ENCODE results near the gene SPTB.

Gene SPTB

GRCh38 chr14:64838656-64839055 is 41.1 kb downstream of the SPTB start:
- DNase-seq (ENCODE audit: low spot score in 2 of 2): no peak
- in situ Hi-C loops (cut with MboI; ENCODE audit: low sequenced_read_pairs): no loop called here
- no peaks in the 10 kb centered on the region for H3K9me3 ChIP-seq
- peaks cover 4% of the 10 kb centered on the region for H3K27me3 ChIP-seq (ENCODE audit: low read depth)
- no peaks in the 10 kb centered on the region for H3K36me3 ChIP-seq (replicated peaks)
- no peaks in the 10 kb centered on the region for H3K4me1 ChIP-seq
- H3K4me3 ChIP-seq: no peak overlapping the region

- H3K4me1 ChIP-seq: no peaks in the 10 kb centered on the region
- peaks cover 4% of the 10 kb centered on the region for H3K27me3 ChIP-seq (ENCODE audit: low read depth)
- H3K36me3 ChIP-seq (replicated peaks): no peaks in the 10 kb centered on the region
- in situ Hi-C loops (cut with MboI; ENCODE audit: low sequenced_read_pairs): no loop called here
- no peak for DNase-seq (ENCODE audit: low spot score in 2 of 2)
- H3K9me3 ChIP-seq: no peaks in the 10 kb centered on the region
- no peak overlapping the region for H3K4me3 ChIP-seq
Observed at GRCh38 chr14:64835431-64835830, 44.3 kb downstream of the SPTB start.

GRCh38 chr14:64834965-64835364 is 44.7 kb downstream of the SPTB start:
- DNase-seq (ENCODE audit: low spot score in 2 of 2): no peak
- H3K4me1 ChIP-seq: no peaks in the 10 kb centered on the region
- H3K4me3 ChIP-seq: no peak overlapping the region
- H3K9me3 ChIP-seq: no peaks in the 10 kb centered on the region
- in situ Hi-C loops (cut with MboI; ENCODE audit: low sequenced_read_pairs): no loop called here
- H3K27me3 ChIP-seq (ENCODE audit: low read depth): peaks cover 2% of the 10 kb centered on the region
- H3K36me3 ChIP-seq (replicated peaks): no peaks in the 10 kb centered on the region

GRCh38 chr14:64831419-64831818 is 48.3 kb downstream of the SPTB start:
- no peaks in the 10 kb centered on the region for H3K4me1 ChIP-seq
- no peaks in the 10 kb centered on the region for H3K36me3 ChIP-seq (replicated peaks)
- H3K4me3 ChIP-seq: no peak overlapping the region
- no peak for DNase-seq (ENCODE audit: low spot score in 2 of 2)
- no peaks in the 10 kb centered on the region for H3K27me3 ChIP-seq (ENCODE audit: low read depth)
- H3K9me3 ChIP-seq: no peaks in the 10 kb centered on the region
- in situ Hi-C loops (cut with MboI; ENCODE audit: low sequenced_read_pairs): no loop called here

- Histone ChIP-seq H3K4me1 (no peaks in the 10 kb centered on the region), H3K27me3 (ENCODE audit: low read depth) (no peaks in the 10 kb centered on the region), H3K4me3 (no peak overlapping the region), H3K36me3 (replicated peaks) (no peaks in the 10 kb centered on the region), H3K9me3 (no peaks in the 10 kb centered on the region)
- in situ Hi-C loops (cut with MboI; ENCODE audit: low sequenced_read_pairs): no loop called here
- DNase-seq (ENCODE audit: low spot score in 2 of 2): no peak
Observed at GRCh38 chr14:64830961-64831360, 48.7 kb downstream of the SPTB start.

- H3K4me1 ChIP-seq: no peaks in the 10 kb centered on the region
- no peaks in the 10 kb centered on the region for H3K9me3 ChIP-seq
- DNase-seq (ENCODE audit: low spot score in 2 of 2): no peak
- in situ Hi-C loops (cut with MboI; ENCODE audit: low sequenced_read_pairs): no loop called here
- no peaks in the 10 kb centered on the region for H3K36me3 ChIP-seq (replicated peaks)
- H3K4me3 ChIP-seq: no peak overlapping the region
- H3K27me3 ChIP-seq (ENCODE audit: low read depth): no peaks in the 10 kb centered on the region
Observed at GRCh38 chr14:64828071-64828470, 51.6 kb downstream of the SPTB start.

- in situ Hi-C loops (cut with MboI; ENCODE audit: low sequenced_read_pairs): no loop called here
- H3K27me3 ChIP-seq (ENCODE audit: low read depth): no peaks in the 10 kb centered on the region
- DNase-seq (ENCODE audit: low spot score in 2 of 2): no peak
- H3K9me3 ChIP-seq: no peaks in the 10 kb centered on the region
- H3K4me1 ChIP-seq: no peaks in the 10 kb centered on the region
- H3K4me3 ChIP-seq: no peak overlapping the region
- H3K36me3 ChIP-seq (replicated peaks): no peaks in the 10 kb centered on the region
Observed at GRCh38 chr14:64826845-64827244, 52.9 kb downstream of the SPTB start.

GRCh38 chr14:64826333-64826732 is 53.4 kb downstream of the SPTB start:
- no peaks in the 10 kb centered on the region for H3K9me3 ChIP-seq
- no peaks in the 10 kb centered on the region for H3K27me3 ChIP-seq (ENCODE audit: low read depth)
- no peaks in the 10 kb centered on the region for H3K36me3 ChIP-seq (replicated peaks)
- no peak for DNase-seq (ENCODE audit: low spot score in 2 of 2)
- no peaks in the 10 kb centered on the region for H3K4me1 ChIP-seq
- H3K4me3 ChIP-seq: no peak overlapping the region
- in situ Hi-C loops (cut with MboI; ENCODE audit: low sequenced_read_pairs): no loop called here

- Histone ChIP-seq H3K9me3 (no peaks in the 10 kb centered on the region), H3K4me3 (no peak overlapping the region), H3K4me1 (no peaks in the 10 kb centered on the region), H3K36me3 (replicated peaks) (no peaks in the 10 kb centered on the region), H3K27me3 (ENCODE audit: low read depth) (no peaks in the 10 kb centered on the region)
- in situ Hi-C loops (cut with MboI; ENCODE audit: low sequenced_read_pairs): no loop called here
- no peak for DNase-seq (ENCODE audit: low spot score in 2 of 2)
Observed at GRCh38 chr14:64825509-64825908, 54.2 kb downstream of the SPTB start.

- in situ Hi-C loops (cut with MboI; ENCODE audit: low sequenced_read_pairs): no loop called here
- no peaks in the 10 kb centered on the region for H3K36me3 ChIP-seq (replicated peaks)
- no peaks in the 10 kb centered on the region for H3K27me3 ChIP-seq (ENCODE audit: low read depth)
- no peak for DNase-seq (ENCODE audit: low spot score in 2 of 2)
- no peaks in the 10 kb centered on the region for H3K4me1 ChIP-seq
- no peaks in the 10 kb centered on the region for H3K9me3 ChIP-seq
- H3K4me3 ChIP-seq: no peak overlapping the region
Observed at GRCh38 chr14:64825006-64825405, 54.7 kb downstream of the SPTB start.

- Histone ChIP-seq H3K4me3 (no peak overlapping the region), H3K9me3 (no peaks in the 10 kb centered on the region), H3K4me1 (no peaks in the 10 kb centered on the region), H3K27me3 (ENCODE audit: low read depth) (no peaks in the 10 kb centered on the region), H3K36me3 (replicated peaks) (no peaks in the 10 kb centered on the region)
- in situ Hi-C loops (cut with MboI; ENCODE audit: low sequenced_read_pairs): loop anchor here (5.0 kb wide), 1 partner anchor 63 kb away; no protein-coding TSS in a partner anchor
- DNase-seq (ENCODE audit: low spot score in 2 of 2): no peak
Observed at GRCh38 chr14:64824471-64824870, 55.2 kb downstream of the SPTB start.

- Histone ChIP-seq H3K27me3 (ENCODE audit: low read depth) (no peaks in the 10 kb centered on the region), H3K36me3 (replicated peaks) (no peaks in the 10 kb centered on the region), H3K9me3 (no peaks in the 10 kb centered on the region), H3K4me3 (no peak overlapping the region), H3K4me1 (no peaks in the 10 kb centered on the region)
- in situ Hi-C loops (cut with MboI; ENCODE audit: low sequenced_read_pairs): loop anchor here (5.0 kb wide), 1 partner anchor 64 kb away; no protein-coding TSS in a partner anchor
- peak; percentile 66 to 87 for DNase-seq (ENCODE audit: low spot score in 2 of 2)
Observed at GRCh38 chr14:64823305-64823861, 56.3 kb downstream of the SPTB start.

- in situ Hi-C loops (cut with MboI; ENCODE audit: low sequenced_read_pairs): loop anchor here (5.0 kb wide), 1 partner anchor 66 kb away; no protein-coding TSS in a partner anchor
- H3K9me3 ChIP-seq: no peaks in the 10 kb centered on the region
- H3K27me3 ChIP-seq (ENCODE audit: low read depth): no peaks in the 10 kb centered on the region
Observed at GRCh38 chr14:64821651-64822050, 58.1 kb downstream of the SPTB start.

GRCh38 chr14:64818151-64818550 is 61.6 kb downstream of the SPTB start:
- Histone ChIP-seq H3K27me3 (ENCODE audit: low read depth) (no peaks in the 10 kb centered on the region), H3K36me3 (replicated peaks) (no peaks in the 10 kb centered on the region), H3K4me3 (no peak overlapping the region), H3K9me3 (no peaks in the 10 kb centered on the region), H3K4me1 (no peaks in the 10 kb centered on the region)
- in situ Hi-C loops (cut with MboI; ENCODE audit: low sequenced_read_pairs): no loop called here
- DNase-seq (ENCODE audit: low spot score in 2 of 2): no peak

More at GRCh38 chr14:64821651-64822050, 58.1 kb downstream of the SPTB start:
- H3K4me3 ChIP-seq: no peak overlapping the region
- no peaks in the 10 kb centered on the region for H3K36me3 ChIP-seq (replicated peaks)
- no peak for DNase-seq (ENCODE audit: low spot score in 2 of 2)
- H3K4me1 ChIP-seq: no peaks in the 10 kb centered on the region

GRCh38 chr14:64817631-64818030 is 62.1 kb downstream of the SPTB start:
- no peaks in the 10 kb centered on the region for H3K27me3 ChIP-seq (ENCODE audit: low read depth)
- no peaks in the 10 kb centered on the region for H3K36me3 ChIP-seq (replicated peaks)
- H3K4me3 ChIP-seq: no peak overlapping the region
- H3K9me3 ChIP-seq: no peaks in the 10 kb centered on the region
- no peaks in the 10 kb centered on the region for H3K4me1 ChIP-seq
- in situ Hi-C loops (cut with MboI; ENCODE audit: low sequenced_read_pairs): no loop called here
- no peak for DNase-seq (ENCODE audit: low spot score in 2 of 2)

Data from HAP-1 (cell line).